ENCODE results near the gene TESPA1. TPM values are rescaled to one million over a fixed set of nuclear protein-coding genes. Genes with fewer than 3 reads are reported as not detected.
A peak's percentile ranks its signal among the peaks of the same experiment; 100 is the strongest.

Gene TESPA1
- total and polyA plus RNA-seq, 2 of the 8 experiments (the other 6 are each of a cell fraction or from before 2014, with no cell fraction given), result not detected

- H2BK15ac ChIP-seq (ENCODE audit: low read length), result no peak overlapping the region
- no peaks in the 10 kb centered on the region for H3K79me2 ChIP-seq (ENCODE audit: control insufficient read depth in 1 of 2, insufficient read depth in 2 of 2, low read length in 2 of 2)
- no peaks in the 10 kb centered on the region for H3K27me3 ChIP-seq (replicated peaks in 1 of 4; ENCODE audit: control insufficient read depth in 3 of 4, extremely low read depth in 1 of 4, insufficient read depth in 3 of 4, low read length in 3 of 4)
- H2AK5ac ChIP-seq (ENCODE audit: low read depth, low read length), result no peak overlapping the region
- POLR2A ChIA-PET (ENCODE audit: partially characterized antibody), result interaction anchor here (0.9 to 1.3 kb wide), 2 partner anchors 79 to 80 kb away, joined by 3 to 8 read pairs; no protein-coding TSS in a partner anchor
- H3K23ac ChIP-seq (ENCODE audit: insufficient read length), result no peak overlapping the region
- H4K8ac ChIP-seq (ENCODE audit: extremely low read depth, insufficient read depth, low read length), result no peak overlapping the region
- no peak overlapping the region for H3K4me3 ChIP-seq (ENCODE audit: extremely low read depth in 1 of 4, insufficient read depth in 2 of 4, low read depth in 3 of 4, low read length in 4 of 4)
- no peak overlapping the region for H3K56ac ChIP-seq (replicated peaks; ENCODE audit: insufficient read length, low read depth, low read length)
- no peaks in the 10 kb centered on the region for H3K36me3 ChIP-seq (ENCODE audit: control insufficient read depth in 2 of 4, insufficient read depth in 4 of 4, low read length in 3 of 4)
- H3K14ac ChIP-seq (ENCODE audit: insufficient read length), result no peak overlapping the region
- WGBS, 2 experiments (ENCODE audit: extremely low coverage in 1 of 2, insufficient coverage in 1 of 2, insufficient read length in 1 of 2, insufficient replicate concordance in 2 of 2, low coverage in 1 of 2, low lambda C conversion rate in 2 of 2, missing lambda C conversion rate in 1 of 2), result 41% methylated on average over 12 of the region's 12 CpGs; no CpG with 5 or more reads in 1 of the 2 experiments
- DNase-seq (ENCODE audit: low read depth in 1 of 2, low spot score in 2 of 2) (peak in 1 of 2 experiments; percentile 55), FAIRE-seq (peak; percentile 97)
- no peak overlapping the region for H3K4ac ChIP-seq (replicated peaks; ENCODE audit: insufficient read length, low read depth, low read length)
- no peak overlapping the region for H3K4me2 ChIP-seq (ENCODE audit: insufficient read depth in 1 of 2, low read depth in 2 of 2, low read length in 2 of 2)
- H4K91ac ChIP-seq (replicated peaks; ENCODE audit: insufficient read length, low read length), result no peak overlapping the region
- no peak overlapping the region for H3K27ac ChIP-seq (ENCODE audit: low read depth, low read length)
- H3K18ac ChIP-seq (ENCODE audit: extremely low read depth, low read length), result no peak overlapping the region
- H4K5ac ChIP-seq (ENCODE audit: insufficient read length, low read depth, low read length), result no peak overlapping the region
- no peaks in the 10 kb centered on the region for H3K9me3 ChIP-seq (ENCODE audit: insufficient read depth in 2 of 2, low read depth in 1 of 2, low read length in 1 of 2)
- H3K79me1 ChIP-seq (ENCODE audit: low read depth, low read length), result no peaks in the 10 kb centered on the region
- H2BK12ac ChIP-seq (ENCODE audit: low read depth, low read length), result no peak overlapping the region
- H3K4me1 ChIP-seq (replicated peaks in 1 of 4; ENCODE audit: control insufficient read depth in 3 of 4, insufficient read depth in 4 of 4, low read length in 3 of 4), result peaks cover 1 to 11% (median 7%) of the 10 kb centered on the region in 4 experiments; a peak in 5 of 7 replicates
- no peak overlapping the region for H2BK120ac ChIP-seq (replicated peaks; ENCODE audit: low read depth, low read length)
- H4K20me1 ChIP-seq (replicated peaks in 1 of 2; ENCODE audit: control insufficient read depth in 1 of 2, insufficient read depth in 2 of 2, low read length in 2 of 2), result no peaks in the 10 kb centered on the region
- CTCF ChIA-PET (ENCODE audit: partially characterized antibody), result interaction anchor here (0.5 to 13.9 kb wide), 61 partner anchors 10 to 665 kb away, joined by 3 to 627 read pairs (median 5); partner anchors contain the start of genes MUCL1, NEUROD4 and TESPA1
- no peak overlapping the region for H2BK20ac ChIP-seq (ENCODE audit: low read length)
- no peak overlapping the region for H3K9ac ChIP-seq (replicated peaks in 1 of 4; ENCODE audit: extremely low read depth in 1 of 4, low read depth in 3 of 4, low read length in 3 of 4)
- no peak overlapping the region for H2AFZ ChIP-seq (ENCODE audit: low read length)
- no peak overlapping the region for H2BK5ac ChIP-seq (ENCODE audit: low read depth, low read length)
- no peaks in the 10 kb centered on the region; the same call in 1 of the 2 replicates for H3K23me2 ChIP-seq (ENCODE audit: low read depth, low read length)
- TF ChIP-seq POLR2AphosphoS5 (IDR thresholded peaks at IDR 0.05; ENCODE audit: low read depth, low read length) (no peak), RBBP5 (IDR thresholded peaks at IDR 0.05; ENCODE audit: borderline replicate concordance, low read depth, low read length) (no peak), SRF (IDR thresholded peaks at IDR 0.05; ENCODE audit: low read depth, low read length) (no peak), RAD21 (IDR thresholded peaks at IDR 0.05 in 1 of 2, conservative IDR thresholded peaks at IDR 0.05 in 1 of 2; ENCODE audit: low read depth in 2 of 2, low read length in 2 of 2) (peak; percentile 94 to 97), TAF7 (optimal IDR thresholded peaks at IDR 0.05; ENCODE audit: borderline replicate concordance, low read depth, low read length) (no peak), TAF1 (IDR thresholded peaks at IDR 0.05; ENCODE audit: low read depth, low read length) (no peak), CTCF (IDR thresholded peaks at IDR 0.05; ENCODE audit: control extremely low read depth in 1 of 3, insufficient read depth in 1 of 3, low read depth in 1 of 3, low read length in 3 of 3) (peak in 2 of 3 experiments; percentile 75 to 88; a peak in 3 of 4 replicates), RFX5 (IDR thresholded peaks at IDR 0.05; ENCODE audit: borderline replicate concordance, low read depth, low read length) (no peak), ATF3 (IDR thresholded peaks at IDR 0.05; ENCODE audit: insufficient read depth, low read depth, low read length) (no peak)
These were observed 8.7 kb upstream of the TESPA1 start for GRCh38 chr12:54993181-54993835.
